ENCODE data around the gene LUZP4. TPM values are rescaled to one million over a fixed set of nuclear protein-coding genes. Genes with fewer than 3 reads are reported as not detected.

The LUZP4 gene
- total RNA-seq, 1 donor, result not detected

- H3K9me3 ChIP-seq (ENCODE audit: low read depth, low read length), result no peaks in the 10 kb centered on the region
- H3K4me1 ChIP-seq (ENCODE audit: insufficient read depth, low read length), result no peaks in the 10 kb centered on the region
- H3K27me3 ChIP-seq (ENCODE audit: insufficient read depth, low read length), result no peaks in the 10 kb centered on the region
- H3K4me3 ChIP-seq (ENCODE audit: low read length), result no peak overlapping the region
Observed at GRCh38 chrX:115350711-115351381, 61.3 kb downstream of the LUZP4 start.

GRCh38 chrX:115356369-115356768 lies 66.9 kb downstream of the LUZP4 start:
- Histone ChIP-seq H3K27me3 (ENCODE audit: insufficient read depth, low read length) (no peaks in the 10 kb centered on the region), H3K4me3 (ENCODE audit: low read length) (no peak overlapping the region), H3K4me1 (ENCODE audit: insufficient read depth, low read length) (no peaks in the 10 kb centered on the region), H3K9me3 (ENCODE audit: low read depth, low read length) (no peaks in the 10 kb centered on the region)

Other genes with a start within 250 kb of the LUZP4 start
- not detected for gene RBMXL3, start 100.3 kb upstream of the LUZP4 start, total RNA-seq
- gene LRCH2, start 55.6 kb upstream of the LUZP4 start, total RNA-seq, result not detected